ENCODE data around the gene PTPRQ.

- TF ChIP-seq POLR2AphosphoS5 (IDR thresholded peaks at IDR 0.05) (no peak), CTCF (IDR thresholded peaks at IDR 0.05) (no peak)
These were observed 28.6 kb upstream of the PTPRQ start for GRCh38 chr12:80415466-80415865.
